HG03025 (cell line): ENCODE measurements around the gene ASMTL.

Experiments used
- ATAC-seq: cut with Tn5 transposase; IDR thresholded peaks from one replicate; pipeline ENCODE4 v1.9.1; 2021; ENCODE audit warnings: mild to moderate bottlenecking, moderate library complexity; ENCODE audit not compliant: unreplicated experiment, low FRiP score

ASMTL gene

DNA sequence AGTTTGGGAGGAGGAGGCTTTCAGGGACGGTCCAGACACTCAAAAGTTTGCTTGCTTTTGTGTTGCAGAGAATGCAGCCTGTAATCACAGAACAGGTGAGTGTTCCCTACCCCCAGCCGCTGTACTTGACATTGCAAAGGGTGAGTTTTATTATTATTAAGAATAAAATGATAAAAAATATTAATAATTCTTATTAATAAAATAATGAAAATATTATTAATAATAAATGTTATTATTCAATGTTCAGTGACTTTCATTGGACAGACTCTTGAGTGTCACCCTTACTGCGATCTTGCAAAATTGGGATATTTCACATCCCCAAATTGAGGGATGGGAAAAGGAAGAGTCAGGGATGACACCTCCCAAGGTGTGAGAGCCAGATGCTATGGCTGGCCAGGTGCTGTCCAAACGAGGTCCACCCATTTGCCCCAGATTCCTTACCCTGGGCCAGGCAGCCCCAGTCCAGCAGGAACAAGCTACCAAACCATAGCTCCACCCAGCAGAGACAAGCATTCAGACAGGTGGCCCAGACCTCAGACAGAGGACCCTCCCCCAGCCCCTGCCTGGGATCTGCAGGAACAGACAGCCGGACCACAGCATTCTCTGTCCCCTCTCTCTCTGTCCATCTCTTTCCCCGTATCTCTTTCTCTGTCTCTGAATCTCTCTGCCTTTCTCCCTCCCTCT lies 93.8 kb downstream of the ASMTL start:
- ATAC-seq, result no peak

DNA sequence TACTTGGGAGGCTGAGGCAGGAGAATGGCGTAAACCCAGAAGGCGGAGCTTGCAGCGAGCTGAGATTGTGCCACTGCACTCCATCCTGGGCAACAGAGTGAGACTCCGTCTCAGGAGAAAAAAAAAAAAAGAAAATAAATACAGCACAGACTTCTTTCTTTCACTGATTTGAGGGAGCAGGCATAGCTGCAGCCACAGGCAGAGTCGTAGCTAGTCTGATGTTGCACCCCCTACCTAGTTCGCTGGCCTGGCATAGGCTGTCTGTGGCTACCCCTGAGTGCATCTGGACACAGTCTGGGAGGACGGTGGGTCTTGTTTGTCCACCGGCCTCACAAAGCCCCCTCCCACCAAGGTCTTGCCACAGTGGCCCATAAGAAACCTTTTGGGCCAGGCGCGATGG lies 94.7 kb downstream of the ASMTL start:
- ATAC-seq, result no peak

DNA sequence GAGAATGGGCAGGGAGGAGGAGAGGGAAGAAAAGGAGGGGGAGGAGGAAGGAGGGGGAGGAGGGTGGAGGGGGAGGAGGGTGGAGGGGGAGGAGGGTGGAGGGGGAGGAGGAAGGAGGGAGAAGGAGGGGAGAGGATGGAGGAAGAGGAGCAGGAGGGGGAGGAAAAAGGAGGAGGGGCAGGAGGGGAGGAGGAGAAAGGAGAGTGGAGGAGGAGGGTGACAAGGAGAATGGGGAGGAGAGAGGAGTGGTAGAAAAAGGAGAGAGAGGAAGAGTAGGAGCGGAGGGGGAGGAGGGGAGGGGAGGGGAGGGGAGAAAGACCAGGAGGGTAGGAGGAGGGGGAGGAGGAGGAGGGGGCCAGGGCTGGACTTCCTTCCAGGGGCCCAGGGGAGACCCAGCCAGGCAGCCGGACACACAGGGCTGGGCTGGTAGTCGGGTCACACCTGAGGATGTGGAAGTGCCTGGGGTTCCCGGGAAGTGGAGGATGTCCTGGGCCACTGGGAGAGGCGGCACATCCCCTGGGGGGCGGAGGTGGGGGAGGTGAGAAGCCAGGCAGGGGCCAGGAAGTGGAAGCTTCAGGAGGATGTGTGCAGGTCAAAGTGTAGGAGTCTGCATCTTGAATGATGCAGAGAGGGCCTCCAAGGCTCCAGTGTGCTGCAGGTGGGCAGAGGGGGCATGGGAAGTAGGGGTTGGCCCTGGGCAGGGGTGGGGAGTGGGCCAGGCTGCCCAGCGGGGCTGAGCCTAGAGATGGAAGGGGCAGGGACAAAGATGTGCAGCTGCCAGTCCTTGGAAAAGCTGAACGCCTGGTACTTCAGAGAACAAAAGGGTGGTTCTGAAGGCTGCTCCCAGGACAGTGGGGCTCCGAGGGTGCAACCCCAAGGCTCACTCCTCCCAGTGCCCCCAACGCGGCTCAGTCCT lies 97.3 kb downstream of the ASMTL start:
- no peak for ATAC-seq

DNA sequence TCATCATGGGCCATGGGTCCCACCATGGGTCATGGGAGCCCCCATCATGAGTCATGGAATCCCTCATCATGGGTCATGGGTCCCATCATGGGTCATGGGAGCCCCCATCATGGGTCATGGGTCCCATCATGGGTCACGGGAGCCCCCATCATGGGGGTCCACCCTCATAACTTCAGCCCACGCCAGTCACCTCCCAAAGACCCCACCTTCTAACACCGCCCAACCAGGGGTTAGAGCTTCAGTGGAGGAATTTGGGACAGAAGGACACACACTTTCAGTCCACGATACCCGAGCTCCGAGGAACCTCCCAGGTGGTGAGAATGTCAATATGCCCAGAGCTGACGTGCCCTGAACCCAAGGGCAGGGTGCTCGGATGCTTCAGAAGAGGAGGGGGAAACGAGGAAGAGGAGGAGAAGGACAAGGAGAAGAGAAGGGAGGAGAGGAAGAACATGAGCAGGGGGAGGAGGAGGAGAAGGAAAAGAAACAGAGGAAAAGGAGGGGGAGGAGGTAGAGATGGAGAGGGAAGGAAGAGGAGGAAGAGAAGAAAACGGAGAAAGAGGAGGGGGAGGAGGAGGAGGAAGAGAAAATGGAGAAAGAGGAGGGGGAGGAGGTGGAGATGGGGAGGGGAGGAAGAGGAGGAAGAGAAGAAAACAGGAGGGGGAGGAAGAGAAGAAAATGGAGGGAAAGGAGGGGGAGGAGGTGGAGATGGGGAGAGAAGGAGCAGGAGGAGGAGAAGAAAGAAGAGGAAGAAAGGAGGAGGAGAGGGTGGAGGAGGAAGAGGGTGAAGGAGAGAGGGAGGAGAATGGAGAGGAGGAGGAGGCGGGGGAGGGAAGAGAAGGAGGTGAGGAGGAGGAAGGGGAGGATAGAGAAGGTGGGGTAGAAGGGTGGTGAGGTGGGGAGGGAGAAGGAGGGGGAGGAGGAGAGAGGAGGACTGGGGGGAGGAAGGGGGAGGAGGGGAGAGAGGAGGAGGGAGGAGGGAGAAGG lies 98.4 kb downstream of the ASMTL start:
- no peak for ATAC-seq
